Muscle layer of colon (tissue), 2 donors: ENCODE results near the gene TIMMDC1.
"Not testable (repeated sequence)": the region's sequence is repeated elsewhere in the genome, so short reads cannot be mapped to it uniquely, and the experiment has no call there.

Experiments
- H3K27ac ChIP-seq: one replicate; pipeline ENCODE4 v1.7.0; 2013; ENCODE audit warnings: low read depth, mild to moderate bottlenecking, low read length, moderate library complexity
- H3K27me3 ChIP-seq, 2 donors: one replicate each; pipeline ENCODE4 v1.7.0; 2013; ENCODE audit warnings: low read length in 2 of 2, mild to moderate bottlenecking in 2 of 2; ENCODE audit not compliant: insufficient read depth in 2 of 2, control insufficient read depth in 1 of 2
- H3K36me3 ChIP-seq: one replicate; pipeline ENCODE4 v1.7.0; 2013; ENCODE audit warnings: mild to moderate bottlenecking, low read length; ENCODE audit not compliant: insufficient read depth
- H3K4me1 ChIP-seq: one replicate; pipeline ENCODE4 v1.7.0; 2013; ENCODE audit warnings: mild to moderate bottlenecking, low read length; ENCODE audit not compliant: insufficient read depth
- H3K4me3 ChIP-seq, 2 donors: one replicate each; pipeline ENCODE4 v1.7.0; 2013; ENCODE audit warnings: low read length in 2 of 2, low read depth in 1 of 2, mild to moderate bottlenecking in 1 of 2, moderate library complexity in 1 of 2
- H3K9ac ChIP-seq: one replicate; pipeline ENCODE4 v1.7.0; 2013; ENCODE audit warnings: low read length
- H3K9me3 ChIP-seq: one replicate; pipeline ENCODE4 v1.7.0; 2013; ENCODE audit warnings: mild to moderate bottlenecking, low read length
- donor health status: abdominal sarcoma.
- donor health status: Adenocarcinoma of cecum.

The TIMMDC1 gene

GRCh38 chr3:119542168-119542767, 43.9 kb downstream of the TIMMDC1 start:
- no peak overlapping the region for H3K4me3 ChIP-seq
- H3K27ac ChIP-seq: no peak overlapping the region
- no peaks in the 10 kb centered on the region for H3K27me3 ChIP-seq

GRCh38 chr3:119543147-119543546, 44.8 kb downstream of the TIMMDC1 start:
- Histone ChIP-seq H3K9ac (no peak overlapping the region), H3K9me3 (no peaks in the 10 kb centered on the region), H3K27ac (no peak overlapping the region), H3K4me3 (no peak overlapping the region), H3K4me1 (no peaks in the 10 kb centered on the region), H3K36me3 (no peaks in the 10 kb centered on the region), H3K27me3 (no peaks in the 10 kb centered on the region)

More at GRCh38 chr3:119542168-119542767, 43.9 kb downstream of the TIMMDC1 start:
- H3K36me3 ChIP-seq: no peaks in the 10 kb centered on the region
- no peak overlapping the region for H3K9ac ChIP-seq
- no peaks in the 10 kb centered on the region for H3K9me3 ChIP-seq
- H3K4me1 ChIP-seq: no peaks in the 10 kb centered on the region

DNA sequence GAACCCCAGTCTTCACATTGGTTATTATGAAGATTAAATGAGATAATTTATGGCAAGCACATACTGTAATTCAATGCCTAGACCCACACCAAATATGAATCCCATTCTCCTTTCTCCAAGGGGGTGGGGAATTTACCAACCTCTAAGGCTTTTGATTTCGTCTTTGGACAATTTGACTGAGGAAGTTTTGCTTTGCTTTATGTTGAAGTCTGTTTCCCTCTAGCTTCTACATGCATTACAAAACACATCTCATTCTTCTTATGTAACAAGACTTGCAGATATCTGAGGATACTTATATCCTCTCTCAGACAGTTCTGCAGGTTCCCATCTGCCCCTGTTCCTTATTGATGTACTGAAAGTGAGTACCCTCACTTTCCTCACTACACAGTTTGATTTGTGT, 48.9 kb downstream of the TIMMDC1 start:
- Histone ChIP-seq H3K9me3 (no peaks in the 10 kb centered on the region), H3K4me3 (no peak overlapping the region), H3K36me3 (no peaks in the 10 kb centered on the region), H3K4me1 (no peaks in the 10 kb centered on the region), H3K27me3 (no peaks in the 10 kb centered on the region), H3K9ac (no peak overlapping the region), H3K27ac (no peak overlapping the region)

DNA sequence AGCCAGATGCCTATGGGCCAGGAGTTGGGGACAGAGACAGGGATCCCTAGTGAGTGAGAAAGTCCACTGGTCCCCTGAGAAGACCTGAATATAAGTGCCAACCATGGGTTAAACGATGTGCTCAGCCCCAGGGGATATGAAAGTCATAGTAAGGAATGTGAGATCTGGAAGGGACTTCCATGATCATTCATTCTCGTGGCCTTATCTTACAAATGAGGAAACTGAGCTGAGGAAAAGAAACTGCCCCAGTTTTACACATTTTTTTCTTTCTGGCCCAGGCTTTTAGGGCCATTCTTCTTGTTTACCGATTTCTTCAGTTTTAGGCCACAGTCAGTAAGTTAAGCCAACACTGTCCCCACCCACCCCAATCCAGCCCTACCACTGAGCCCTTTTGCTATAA, 50.0 kb downstream of the TIMMDC1 start:
- H3K27me3 ChIP-seq: no peaks in the 10 kb centered on the region
- no peak overlapping the region for H3K9ac ChIP-seq
- H3K4me3 ChIP-seq: no peak overlapping the region
- no peaks in the 10 kb centered on the region for H3K36me3 ChIP-seq
- no peaks in the 10 kb centered on the region for H3K4me1 ChIP-seq
- no peaks in the 10 kb centered on the region for H3K9me3 ChIP-seq
- no peak overlapping the region for H3K27ac ChIP-seq

DNA sequence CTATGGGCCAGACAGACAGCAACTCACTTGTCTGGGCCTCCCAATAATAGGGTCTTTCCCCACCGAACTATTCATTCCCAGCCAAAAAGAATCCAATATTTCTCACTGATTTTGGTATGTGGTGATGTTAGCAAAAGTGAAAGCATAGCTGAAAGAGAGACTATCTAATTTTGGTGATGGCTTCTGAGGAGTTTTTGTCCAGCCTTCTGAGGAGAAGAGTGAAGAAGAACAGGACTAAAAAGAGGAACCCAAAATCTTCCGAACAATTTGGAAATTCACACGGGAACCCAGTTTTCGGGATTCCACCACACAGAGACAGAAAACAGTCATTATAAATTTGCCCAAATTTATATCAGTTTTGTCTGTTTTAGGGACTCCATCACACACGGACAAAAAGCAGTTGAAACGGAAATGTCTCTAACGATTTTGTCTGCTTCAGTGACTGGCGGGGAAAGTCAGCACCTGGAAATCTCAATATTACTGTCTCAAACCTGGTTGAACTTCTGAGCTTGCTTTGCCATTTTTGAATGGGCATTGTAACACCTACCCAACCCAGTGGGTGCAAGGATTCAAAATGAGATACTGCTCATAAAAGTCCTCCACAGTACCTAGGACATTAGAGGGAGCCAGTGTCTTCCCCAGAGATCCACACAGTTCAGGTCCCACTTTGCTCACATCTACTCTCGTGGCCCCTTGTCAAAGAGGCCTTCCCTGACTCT, 52.0 kb downstream of the TIMMDC1 start:
- no peak overlapping the region for H3K4me3 ChIP-seq
- H3K9me3 ChIP-seq: no peaks in the 10 kb centered on the region
- H3K9ac ChIP-seq: no peak overlapping the region
- H3K36me3 ChIP-seq: no peaks in the 10 kb centered on the region
- H3K4me1 ChIP-seq: no peaks in the 10 kb centered on the region
- no peaks in the 10 kb centered on the region for H3K27me3 ChIP-seq
- no peak overlapping the region for H3K27ac ChIP-seq

GRCh38 chr3:119551598-119551997, 53.3 kb downstream of the TIMMDC1 start:
- no peaks in the 10 kb centered on the region for H3K9me3 ChIP-seq
- no peak overlapping the region for H3K9ac ChIP-seq
- H3K4me3 ChIP-seq: no peak overlapping the region
- H3K4me1 ChIP-seq: no peaks in the 10 kb centered on the region
- H3K27me3 ChIP-seq: no peaks in the 10 kb centered on the region
- H3K27ac ChIP-seq: no peak overlapping the region
- no peaks in the 10 kb centered on the region for H3K36me3 ChIP-seq

- H3K4me3 ChIP-seq, H3K9ac ChIP-seq, H3K9me3 ChIP-seq, H3K27ac ChIP-seq, H3K27me3 ChIP-seq, H3K4me1 ChIP-seq, H3K36me3 ChIP-seq: not testable (repeated sequence)
These were observed 54.6 kb downstream of the TIMMDC1 start for GRCh38 chr3:119552928-119553327.

- Histone ChIP-seq H3K27ac (no peak overlapping the region), H3K4me3 (no peak overlapping the region), H3K9ac (no peak overlapping the region)
These were observed 55.6 kb downstream of the TIMMDC1 start for GRCh38 chr3:119553823-119554415.

DNA sequence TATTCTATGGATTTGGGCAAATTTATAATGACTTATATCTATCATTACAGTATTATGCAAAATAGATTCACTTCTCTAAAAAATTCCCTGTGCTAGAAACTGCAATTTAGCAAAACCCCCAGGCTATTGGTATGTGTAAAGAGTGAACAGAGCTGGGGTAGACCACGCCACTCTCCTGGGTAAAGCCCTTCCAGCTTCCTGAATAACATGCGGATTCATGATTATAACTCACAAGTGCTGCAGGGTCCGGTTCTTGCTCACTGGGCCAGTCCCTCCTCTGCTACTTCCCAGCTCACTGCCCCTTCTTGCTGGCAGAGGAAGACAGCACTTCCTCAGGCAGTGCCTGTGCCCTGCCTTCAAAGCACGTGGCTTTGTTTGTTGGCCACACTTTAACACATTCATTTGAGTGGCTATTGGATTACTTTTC, 57.0 kb downstream of the TIMMDC1 start:
- Histone ChIP-seq H3K27me3 (no peaks in the 10 kb centered on the region), H3K4me1 (no peaks in the 10 kb centered on the region), H3K9me3 (no peaks in the 10 kb centered on the region), H3K36me3 (no peaks in the 10 kb centered on the region), H3K4me3 (no peak overlapping the region), H3K27ac (no peak overlapping the region), H3K9ac (no peak overlapping the region)

More at GRCh38 chr3:119553823-119554415, 55.6 kb downstream of the TIMMDC1 start:
- no peaks in the 10 kb centered on the region for H3K27me3 ChIP-seq
- H3K9me3 ChIP-seq: no peaks in the 10 kb centered on the region
- H3K36me3 ChIP-seq: no peaks in the 10 kb centered on the region
- no peaks in the 10 kb centered on the region for H3K4me1 ChIP-seq

DNA sequence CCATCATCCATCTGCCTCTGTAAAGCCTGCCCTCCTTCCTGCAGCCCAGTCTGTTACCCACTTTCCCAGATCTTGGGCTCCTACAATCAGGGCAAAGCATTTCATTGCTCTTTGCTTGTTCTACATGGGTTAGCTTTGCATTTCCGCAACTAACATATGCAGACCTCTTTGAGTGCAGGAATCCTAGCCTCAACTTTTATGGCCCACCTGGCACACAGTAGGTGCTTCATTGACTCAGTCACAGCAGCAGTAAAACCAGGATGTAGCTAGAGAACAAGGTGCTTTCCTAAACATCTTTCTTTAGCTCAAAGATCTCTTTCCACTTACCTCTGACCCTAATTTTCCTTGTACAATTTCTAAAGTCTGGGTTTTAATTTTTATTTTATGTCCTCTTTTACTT, 57.6 kb downstream of the TIMMDC1 start:
- H3K4me3 ChIP-seq: no peak overlapping the region
- H3K27me3 ChIP-seq: no peaks in the 10 kb centered on the region
- no peak overlapping the region for H3K9ac ChIP-seq
- H3K27ac ChIP-seq: no peak overlapping the region
- H3K9me3 ChIP-seq: no peaks in the 10 kb centered on the region
- H3K4me1 ChIP-seq: no peaks in the 10 kb centered on the region
- no peaks in the 10 kb centered on the region for H3K36me3 ChIP-seq

DNA sequence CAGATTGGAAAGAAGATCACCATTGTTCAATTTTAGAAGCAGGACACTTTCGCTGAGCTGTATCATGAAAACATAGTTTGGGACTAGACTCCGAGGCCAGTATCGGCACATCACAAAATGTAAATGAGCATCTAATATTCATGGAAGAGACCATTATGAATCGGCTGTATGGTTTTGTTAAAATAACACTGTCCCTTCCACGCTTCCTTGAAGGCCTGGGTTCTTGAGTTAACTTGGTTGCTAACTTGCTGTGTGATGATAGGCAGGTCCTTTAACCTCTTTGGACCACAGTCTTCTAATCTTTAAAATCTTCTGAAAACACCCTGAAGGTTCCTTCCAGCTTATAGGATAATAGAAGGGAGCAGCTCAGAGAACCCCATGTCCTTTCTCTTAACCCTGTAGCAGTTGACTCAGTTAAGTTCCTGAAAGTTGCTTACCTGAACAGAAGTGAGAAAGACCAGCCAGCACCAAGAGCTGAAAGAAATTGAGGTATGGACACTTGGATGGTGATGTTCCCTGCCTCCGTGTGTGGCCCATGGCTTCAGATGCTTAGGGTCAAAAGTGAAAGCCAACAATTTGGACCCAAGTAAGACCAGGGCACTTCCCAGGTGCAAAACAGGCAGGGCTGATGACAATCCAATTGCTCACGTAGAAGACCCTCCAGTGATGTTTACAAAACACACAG, 59.0 kb downstream of the TIMMDC1 start:
- no peak overlapping the region for H3K9ac ChIP-seq
- H3K4me3 ChIP-seq: no peak overlapping the region
- no peaks in the 10 kb centered on the region for H3K4me1 ChIP-seq
- no peaks in the 10 kb centered on the region for H3K9me3 ChIP-seq
- H3K27ac ChIP-seq: no peak overlapping the region
- H3K27me3 ChIP-seq: no peaks in the 10 kb centered on the region
- H3K36me3 ChIP-seq: no peaks in the 10 kb centered on the region
